Fibroblast of mammary gland (primary cell): ENCODE data around the gene FBXW2.

Source experiments
- DNase-seq: peaks from one replicate; pipeline ENCODE4 v3.0.0-alpha.2; 2010; ENCODE audit warnings: low read depth
- H3K4me3 ChIP-seq: 2 replicates; pipeline ENCODE4 v1.5.1; 2011; ENCODE audit warnings: low read depth, mild to moderate bottlenecking, low read length, moderate library complexity; ENCODE audit not compliant: control insufficient read depth
- TF ChIP-seq, protein P1 (sequence below): conservative IDR thresholded peaks from 2 replicates; pipeline ENCODE4 v1.5.1; 2011; ENCODE audit warnings: low read depth, low read length, inconsistent platforms; ENCODE audit not compliant: control insufficient read depth, insufficient read depth

The FBXW2 gene

DNA sequence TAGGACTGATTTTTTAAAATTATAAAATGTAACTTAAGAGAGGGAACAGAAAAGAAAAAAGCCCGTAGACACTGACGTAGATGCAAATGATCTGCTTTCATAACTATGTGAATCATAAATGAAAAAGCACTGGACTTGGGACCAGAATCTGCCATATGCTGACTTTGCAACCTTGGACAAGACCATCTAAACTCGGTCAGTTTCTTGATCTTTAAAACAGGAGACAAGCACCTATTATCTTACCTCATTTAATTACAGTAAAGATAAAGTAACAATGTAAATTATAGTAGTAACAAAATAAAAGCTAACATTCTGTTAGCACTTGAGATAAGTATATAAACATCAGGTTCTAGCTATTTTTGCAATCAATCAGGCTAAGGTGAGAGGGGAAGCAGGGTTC lies 20.0 kb downstream of the FBXW2 start:
- H3K4me3 ChIP-seq: no peak overlapping the region
- TF ChIP-seq, protein P1, sequence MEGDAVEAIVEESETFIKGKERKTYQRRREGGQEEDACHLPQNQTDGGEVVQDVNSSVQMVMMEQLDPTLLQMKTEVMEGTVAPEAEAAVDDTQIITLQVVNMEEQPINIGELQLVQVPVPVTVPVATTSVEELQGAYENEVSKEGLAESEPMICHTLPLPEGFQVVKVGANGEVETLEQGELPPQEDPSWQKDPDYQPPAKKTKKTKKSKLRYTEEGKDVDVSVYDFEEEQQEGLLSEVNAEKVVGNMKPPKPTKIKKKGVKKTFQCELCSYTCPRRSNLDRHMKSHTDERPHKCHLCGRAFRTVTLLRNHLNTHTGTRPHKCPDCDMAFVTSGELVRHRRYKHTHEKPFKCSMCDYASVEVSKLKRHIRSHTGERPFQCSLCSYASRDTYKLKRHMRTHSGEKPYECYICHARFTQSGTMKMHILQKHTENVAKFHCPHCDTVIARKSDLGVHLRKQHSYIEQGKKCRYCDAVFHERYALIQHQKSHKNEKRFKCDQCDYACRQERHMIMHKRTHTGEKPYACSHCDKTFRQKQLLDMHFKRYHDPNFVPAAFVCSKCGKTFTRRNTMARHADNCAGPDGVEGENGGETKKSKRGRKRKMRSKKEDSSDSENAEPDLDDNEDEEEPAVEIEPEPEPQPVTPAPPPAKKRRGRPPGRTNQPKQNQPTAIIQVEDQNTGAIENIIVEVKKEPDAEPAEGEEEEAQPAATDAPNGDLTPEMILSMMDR: no peak
- no peak for DNase-seq

- TF ChIP-seq, protein P1: no peak
- H3K4me3 ChIP-seq: no peak overlapping the region
- DNase-seq: no peak
Observed at GRCh38 chr9:120770931-120771330, 22.3 kb downstream of the FBXW2 start.

DNA sequence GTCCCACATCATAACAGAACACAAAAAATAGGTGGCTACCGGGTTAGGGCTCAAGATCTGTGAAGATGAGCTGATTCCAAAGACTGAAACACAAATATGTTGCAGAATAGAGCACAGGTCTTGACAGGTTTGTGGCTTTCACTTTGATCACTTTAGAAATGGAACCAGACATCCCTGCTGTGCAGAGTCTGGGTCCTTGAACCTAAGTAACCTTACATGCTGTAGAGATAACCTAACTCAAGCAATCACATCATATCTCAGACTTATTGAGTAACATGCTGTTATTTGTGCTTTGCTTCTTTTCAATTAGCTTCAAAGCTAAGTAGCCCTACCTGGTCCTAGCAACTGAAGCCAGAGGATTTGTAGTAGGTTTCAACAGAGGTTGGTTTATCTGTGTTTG lies 24.3 kb downstream of the FBXW2 start:
- H3K4me3 ChIP-seq: no peak overlapping the region
- DNase-seq: no peak
- TF ChIP-seq, protein P1: no peak

GRCh38 chr9:120768247-120768646 lies 25.0 kb downstream of the FBXW2 start:
- TF ChIP-seq, protein P1: no peak
- H3K4me3 ChIP-seq: no peak overlapping the region
- DNase-seq: no peak

DNA sequence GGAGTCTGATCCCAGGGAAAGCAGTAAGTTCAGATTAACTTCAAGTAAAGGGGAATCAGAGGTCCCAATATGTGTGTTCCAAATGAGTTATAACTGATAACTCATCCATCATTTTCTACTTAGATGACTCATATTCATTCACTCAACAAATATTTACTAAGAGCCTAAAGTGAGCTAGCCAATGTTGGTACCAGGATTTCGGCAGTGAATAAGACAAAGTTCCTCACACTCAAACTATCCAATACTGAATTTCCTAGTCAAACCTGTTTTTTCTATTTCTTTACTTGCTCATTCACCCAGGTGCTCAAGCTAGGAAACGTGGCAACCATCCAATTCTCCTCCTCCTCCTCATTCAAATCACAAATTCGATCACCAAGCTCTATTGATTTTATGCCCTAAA lies 25.8 kb downstream of the FBXW2 start:
- TF ChIP-seq, protein P1: no peak
- no peak overlapping the region for H3K4me3 ChIP-seq
- peak; percentile 26 for DNase-seq

DNA sequence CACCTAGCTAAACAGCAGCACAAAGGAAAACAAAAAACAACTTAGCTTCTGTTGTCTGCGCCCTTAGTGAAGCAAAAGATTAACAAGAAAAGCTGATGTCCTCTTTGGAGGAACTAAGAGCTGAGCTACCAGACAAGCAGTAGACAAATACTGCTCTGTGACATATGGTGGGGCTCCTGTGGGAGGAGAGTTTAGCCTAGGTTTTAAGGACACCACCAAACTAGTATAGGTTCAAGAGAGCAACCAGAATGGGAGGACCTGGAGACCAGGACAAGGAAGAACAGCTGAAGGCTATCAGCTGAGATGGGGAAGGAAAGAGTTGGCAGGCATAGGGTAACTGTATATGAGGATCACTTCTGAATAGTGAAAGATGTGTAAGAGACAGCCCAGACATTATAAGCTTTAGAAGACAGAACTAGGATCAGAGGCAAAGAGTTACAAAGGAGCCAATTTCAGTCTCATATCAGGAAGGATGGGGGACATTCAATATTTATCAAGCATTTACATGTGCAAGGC lies 27.2 kb downstream of the FBXW2 start:
- no peak overlapping the region for H3K4me3 ChIP-seq
- DNase-seq: no peak
- TF ChIP-seq, protein P1: no peak

DNA sequence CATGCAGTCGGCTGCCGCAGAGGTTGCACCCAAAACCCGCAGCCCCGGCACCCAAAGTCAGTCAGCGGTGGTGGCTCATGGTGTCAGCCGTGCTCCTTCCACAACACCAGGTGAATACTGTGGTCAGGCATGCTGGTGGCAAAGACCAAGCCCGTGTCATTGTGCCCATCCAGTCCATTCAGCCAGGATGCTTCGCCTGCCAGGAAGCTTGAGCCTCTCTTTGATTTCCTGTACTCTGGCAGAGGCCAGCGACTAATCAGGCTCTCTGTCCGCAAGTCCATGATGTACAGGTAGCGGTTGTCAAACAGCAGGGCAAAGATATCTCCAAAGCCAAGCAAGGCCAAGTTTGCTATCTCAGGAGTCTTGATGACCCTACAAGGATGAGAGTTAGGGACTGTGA lies 28.7 kb downstream of the FBXW2 start:
- no peak for DNase-seq

More for the DNA sequence above, 28.7 kb downstream of the FBXW2 start:
- TF ChIP-seq, protein P1: no peak
- H3K4me3 ChIP-seq: no peak overlapping the region
